ENCODE data around the gene HINT2. TPM values are rescaled to one million over a fixed set of nuclear protein-coding genes. Genes with fewer than 3 reads are reported as not detected.

HINT2 gene
- total RNA-seq, 1 donor from 2014 or later: 55.7 TPM

DNA sequence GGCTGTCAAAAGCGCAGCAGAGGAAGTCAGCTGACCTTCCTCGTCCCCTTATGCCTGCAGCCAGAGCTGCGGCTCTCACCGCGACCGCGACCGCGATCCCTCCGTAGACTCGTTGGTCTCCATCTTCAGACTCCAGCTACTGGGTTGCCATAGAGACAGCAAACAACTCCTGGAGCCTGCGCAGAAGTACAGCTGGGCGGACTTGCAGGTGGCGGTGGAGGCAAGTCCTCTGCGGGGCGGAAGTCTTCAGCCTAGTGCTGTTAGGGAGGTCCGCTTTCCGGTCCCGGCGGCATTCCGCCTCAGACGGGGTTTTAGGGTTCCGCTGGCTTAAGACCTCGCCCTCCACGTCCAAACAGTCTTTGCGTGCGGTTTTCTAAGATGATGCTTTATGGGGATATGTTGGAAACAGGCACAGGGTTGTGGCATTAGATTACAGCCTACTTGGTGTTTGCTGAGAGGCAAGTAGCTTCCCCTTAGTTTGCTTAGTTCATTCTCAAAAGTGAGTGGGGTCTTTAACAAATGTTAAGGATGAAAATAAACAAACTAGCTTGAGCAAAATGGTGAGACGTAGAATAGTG lies 2.7 kb downstream of the HINT2 start, which contains the start of gene SPAG8:
TSS of gene SPAG8 (minus strand) at position 238 of the 578 bp plus-strand sequence. CDS start at position 123, 115 bp downstream.
- intact Hi-C loops (cut with micrococcal nuclease): loop anchor here (1.0 to 5.0 kb wide), 5 partner anchors 22 to 740 kb away; partner anchors contain the start of genes CREB3, TLN1 and VCP

GRCh38 chr9:35811381-35812024 lies 3.3 kb downstream of the HINT2 start:
- intact Hi-C loops (cut with micrococcal nuclease): loop anchor here (1.0 to 5.0 kb wide), 5 partner anchors 21 to 739 kb away; partner anchors contain the start of genes CREB3, TLN1 and VCP

GRCh38 chr9:35810122-35810521 lies 4.7 kb downstream of the HINT2 start:
- intact Hi-C loops (cut with micrococcal nuclease): loop anchor here (5.0 kb wide), 2 partner anchors 163 to 738 kb away; partner anchors contain the start of gene VCP

DNA sequence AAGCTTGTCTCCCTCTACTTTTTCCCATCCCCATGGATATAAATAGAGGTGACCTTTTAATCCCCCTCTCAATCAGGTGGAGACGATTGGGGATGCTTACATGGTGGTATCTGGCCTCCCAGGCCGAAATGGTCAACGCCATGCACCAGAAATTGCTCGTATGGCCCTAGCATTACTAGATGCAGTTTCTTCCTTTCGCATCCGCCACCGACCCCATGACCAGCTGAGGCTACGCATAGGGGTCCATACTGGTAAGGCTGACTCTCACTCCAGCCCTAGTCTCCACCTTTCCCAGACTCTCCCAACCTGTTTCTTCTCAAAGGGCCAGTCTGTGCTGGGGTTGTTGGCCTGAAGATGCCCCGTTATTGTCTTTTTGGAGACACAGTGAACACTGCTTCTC lies 6.4 kb downstream of the HINT2 start:
- intact Hi-C loops (cut with micrococcal nuclease): no loop called here

DNA sequence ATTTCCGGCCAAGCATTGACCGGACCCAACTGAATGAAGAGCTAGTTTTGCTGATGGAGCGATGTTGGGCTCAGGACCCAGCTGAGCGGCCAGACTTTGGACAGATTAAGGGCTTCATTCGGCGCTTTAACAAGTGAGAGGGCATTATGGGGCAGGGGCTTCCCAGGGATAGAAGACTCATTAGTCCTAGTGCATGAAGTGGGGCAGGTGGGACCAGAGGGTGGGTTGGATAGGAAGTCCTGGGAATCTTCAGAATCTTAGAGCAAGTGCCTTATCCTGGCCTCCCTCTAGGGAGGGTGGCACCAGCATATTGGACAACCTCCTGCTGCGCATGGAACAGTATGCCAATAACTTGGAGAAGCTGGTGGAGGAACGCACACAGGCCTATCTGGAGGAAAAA lies 8.7 kb downstream of the HINT2 start:
- intact Hi-C loops (cut with micrococcal nuclease): no loop called here

DNA sequence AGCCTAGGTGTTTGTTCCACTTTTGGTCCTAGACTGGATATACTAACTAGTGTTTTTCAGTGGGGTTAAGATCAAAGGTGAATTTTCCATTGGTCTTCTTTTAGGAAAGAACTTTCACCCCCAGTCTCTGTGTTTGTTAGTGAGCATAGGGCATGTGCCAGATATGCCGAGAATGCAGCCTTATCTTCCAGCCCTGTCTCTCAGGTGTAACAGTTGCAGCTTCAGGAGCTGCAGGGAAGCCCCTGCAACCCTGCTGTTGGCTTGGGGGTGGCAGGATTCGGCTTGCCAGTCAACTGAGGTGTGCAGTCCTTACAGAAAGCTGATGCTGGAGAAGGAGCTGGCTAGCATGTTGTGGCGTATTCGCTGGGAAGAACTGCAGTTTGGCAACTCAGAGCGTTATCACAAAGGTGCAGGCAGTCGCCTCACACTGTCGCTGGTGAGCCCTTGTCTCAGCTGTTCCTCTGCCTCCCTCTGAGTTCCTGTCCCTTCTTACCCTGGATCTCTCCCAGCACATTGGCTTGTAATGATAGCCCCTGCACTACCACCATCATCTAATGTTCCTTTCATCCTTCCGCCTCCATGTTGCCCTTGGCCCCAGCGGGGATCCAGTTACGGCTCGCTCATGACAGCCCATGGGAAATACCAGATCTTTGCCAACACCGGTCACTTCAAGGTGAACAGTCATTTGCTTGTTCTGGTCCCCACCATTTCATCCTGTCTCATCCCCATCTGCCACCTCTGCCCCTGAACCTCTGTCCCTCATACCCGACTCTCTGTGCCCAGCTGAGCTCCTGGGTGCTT lies 13.3 kb downstream of the HINT2 start:
- intact Hi-C loops (cut with micrococcal nuclease): no loop called here

GRCh38 chr9:35800530-35800929 lies 14.3 kb downstream of the HINT2 start:
- intact Hi-C loops (cut with micrococcal nuclease): no loop called here

- intact Hi-C loops (cut with micrococcal nuclease): no loop called here
Measured at GRCh38 chr9:35798658-35799374, 16.0 kb downstream of the HINT2 start.

- intact Hi-C loops (cut with micrococcal nuclease): no loop called here
Measured at GRCh38 chr9:35797311-35798109, 17.3 kb downstream of the HINT2 start.

GRCh38 chr9:35795695-35796094 lies 19.1 kb downstream of the HINT2 start:
- intact Hi-C loops (cut with micrococcal nuclease): no loop called here

DNA sequence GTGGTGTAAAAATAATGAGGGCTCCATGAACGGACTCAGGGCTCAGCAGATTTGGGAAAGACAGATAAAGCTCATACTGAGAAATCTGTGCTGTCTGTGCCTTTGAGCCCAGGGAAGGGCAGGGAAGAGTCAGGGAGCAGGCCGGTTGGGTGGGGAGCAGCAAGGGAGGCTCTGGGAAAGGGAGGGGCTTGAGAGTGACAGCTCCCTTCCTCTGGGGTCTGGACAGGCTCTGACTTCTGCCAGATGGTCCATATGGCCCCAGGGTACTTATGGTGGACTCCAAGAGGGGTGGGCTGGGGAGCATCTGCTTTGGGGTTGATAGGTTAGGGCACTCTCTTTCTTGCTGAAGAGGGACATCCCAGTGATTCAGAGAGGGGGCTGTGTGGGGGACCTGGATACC lies 21.4 kb downstream of the HINT2 start:
- intact Hi-C loops (cut with micrococcal nuclease): no loop called here

- intact Hi-C loops (cut with micrococcal nuclease): no loop called here
Measured at GRCh38 chr9:35792826-35793225, 22.0 kb downstream of the HINT2 start.

GRCh38 chr9:35792024-35792813 lies 22.6 kb downstream of the HINT2 start:
- intact Hi-C loops (cut with micrococcal nuclease): no loop called here

GRCh38 chr9:35791297-35791921 lies 23.4 kb downstream of the HINT2 start, which contains the start of gene NPR2:
NPR2 (plus strand) TSS chr9:35791591; CDS start chr9:35792409, 818 bp downstream.
- intact Hi-C loops (cut with micrococcal nuclease): no loop called here

- intact Hi-C loops (cut with micrococcal nuclease): loop anchor here (1.0 kb wide), 3 partner anchors 22 to 92 kb away; partner anchors contain the start of gene SPAG8
Measured at GRCh38 chr9:35790385-35791296, 24.2 kb downstream of the HINT2 start.

- intact Hi-C loops (cut with micrococcal nuclease): loop anchor here (1.0 kb wide), 3 partner anchors 22 to 92 kb away; partner anchors contain the start of gene SPAG8
Measured at GRCh38 chr9:35790025-35790384, 24.8 kb downstream of the HINT2 start.

GRCh38 chr9:35789541-35789940 lies 25.3 kb downstream of the HINT2 start:
- intact Hi-C loops (cut with micrococcal nuclease): no loop called here

DNA sequence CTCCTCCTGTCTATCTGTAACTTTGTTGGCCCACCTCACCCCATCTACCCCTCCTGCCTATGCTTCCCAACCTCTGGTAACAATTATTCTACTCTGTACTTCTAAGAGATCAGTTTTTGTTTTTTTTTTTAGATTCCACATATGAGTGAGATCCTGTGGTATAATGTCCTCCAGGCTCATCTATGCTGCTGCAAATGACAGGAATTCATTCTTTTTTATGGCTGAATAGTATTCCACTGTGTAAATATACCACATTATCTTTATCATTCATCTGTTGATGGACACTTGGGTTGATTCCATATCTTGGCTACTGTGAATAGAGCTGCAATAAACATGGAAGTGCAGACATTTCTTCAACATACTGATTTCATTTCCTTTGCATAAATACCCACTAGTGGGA lies 31.4 kb downstream of the HINT2 start:
- intact Hi-C loops (cut with micrococcal nuclease): no loop called here

Data from T-helper 2 cell treated with Interferon-gamma antibody and Interleukin-4, amounts not matched to agents 100 ng/mL and 5 ng/mL, for 36 hours (primary cell).